SK-N-MC (cell line): ENCODE measurements around the gene QTRT2.

Experiments used
- EZH2 ChIP-seq: fragments of 200-600 bp; sonication (generic); IDR thresholded peaks from one replicate; pipeline ENCODE4 v1.6.1; 2017; ENCODE audit warnings: antibody characterized with exemption
- POLR2AphosphoS5 ChIP-seq: IDR thresholded peaks from 2 replicates; pipeline ENCODE4 v1.6.1; 2012; ENCODE audit warnings: mild to moderate bottlenecking, low read depth, low read length, borderline replicate concordance

GRCh38 chr3:114034211-114034610 lies 22.3 kb upstream of the QTRT2 start:
- TF ChIP-seq POLR2AphosphoS5 (no peak), EZH2 (no peak)
